K562 (cell line): ENCODE measurements around the gene SMIM10L2A. TPM values are rescaled to one million over a fixed set of nuclear protein-coding genes. Genes with fewer than 3 reads are reported as not detected.

Experiments
- ATAC-seq: fragments of 200-7000 bp; cut with Tn5 transposase; 3 replicates; pipeline ENCODE4 v1.9.1; 2020; ENCODE audit warnings: moderate library complexity
- BruUV-seq: library from RNA; stranded (reverse); fragments of 400-500 nt; replicated peaks from 2 replicates; lab custom pipeline; 2021; lab: Mats Ljungman, UMichigan
- CTCF ChIA-PET: fragments of 300-600 bp; formaldehyde crosslinking; extraction: SDS; loops from one replicate; lab custom pipeline; 2021; ENCODE audit warnings: low intra/inter-chr PET ratio; lab: Yijun Ruan, JAX
- POLR2A ChIA-PET: fragments of 300-600, 350-650 bp; sonication (Branson Sonifier 250); formaldehyde crosslinking; extraction: SDS; loops from one replicate; lab custom pipeline; 2021; ENCODE audit warnings: antibody characterized with exemption, inconsistent platforms; lab: Yijun Ruan, JAX
- DNase-seq, 4 experiments: peaks; one replicate each; pipeline versions ENCODE4 v3.0.0 to v3.0.0-alpha.2; 2011 to 2018; ENCODE audit warnings: low spot score in 3 of 4, mixed read lengths in 3 of 4; ENCODE audit errors: extremely low read depth in 1 of 4
- FAIRE-seq: peaks from 2 replicates; lab custom pipeline; 2011; peaks lifted over from hg19 to GRCh38; lab: Jason Lieb, UNC
- H2AFZ ChIP-seq: 2 replicates; pipeline ENCODE4 v1.6.0; 2011; ENCODE audit warnings: low read depth, low read length, control low read depth, inconsistent platforms
- H3K27ac ChIP-seq: fragments of 200-600 bp; 3 replicates; pipeline ENCODE4 v1.8.0; 2011; ENCODE audit warnings: low read depth, mild to moderate bottlenecking, control low read depth, inconsistent platforms, low read length, moderate library complexity, mixed read lengths; ENCODE audit errors: extremely low read depth
- H3K27me3 ChIP-seq, 2 experiments: fragments of 300-600 bp in 1 of 2; 2 replicates in 1 of 2; 3 replicates in 1 of 2; pipeline versions ENCODE4 v1.6.0 to v1.8.0; 2011; ENCODE audit warnings: inconsistent platforms in 2 of 2, low read length in 2 of 2, mild to moderate bottlenecking in 1 of 2, mixed read lengths in 1 of 2, moderate library complexity in 1 of 2; ENCODE audit not compliant: control insufficient read depth in 2 of 2, insufficient read depth in 2 of 2
- H3K36me3 ChIP-seq: fragments of 300-600 bp; 3 replicates; pipeline ENCODE4 v1.8.0; 2011; ENCODE audit warnings: mild to moderate bottlenecking, low read length, inconsistent platforms; ENCODE audit not compliant: control insufficient read depth, insufficient read depth
- H3K4me1 ChIP-seq, 2 experiments: fragments of 200-600 bp in 1 of 2; replicated peaks in 1 of 2; 2 replicates in 1 of 2; 3 replicates in 1 of 2; pipeline versions ENCODE4 v1.5.1 to v1.8.0; 2011; ENCODE audit warnings: inconsistent platforms in 2 of 2, low read length in 2 of 2, mild to moderate bottlenecking in 1 of 2, mixed read lengths in 1 of 2, moderate library complexity in 1 of 2; ENCODE audit not compliant: control insufficient read depth in 2 of 2, insufficient read depth in 2 of 2
- H3K4me2 ChIP-seq: 2 replicates; pipeline ENCODE4 v1.6.1; 2011; ENCODE audit warnings: low read length, control low read depth, inconsistent platforms, mixed read lengths; ENCODE audit not compliant: insufficient read depth
- H3K4me3 ChIP-seq: fragments of 200-600 bp; sonication (generic), shearing (Covaris generic); 2 replicates; pipeline ENCODE4 v1.5.1; 2016; ENCODE audit warnings: control low read depth, inconsistent platforms
- H3K79me2 ChIP-seq: fragments of 200-600 bp; 3 replicates; pipeline ENCODE4 v1.8.0; 2011; ENCODE audit warnings: low read length, inconsistent platforms; ENCODE audit not compliant: control insufficient read depth, insufficient read depth
- H3K9ac ChIP-seq, 2 experiments: 2 replicates each; pipeline versions ENCODE4 v1.6.0 to v1.6.1; 2011; ENCODE audit warnings: low read depth in 2 of 2, low read length in 2 of 2, control low read depth in 1 of 2, inconsistent platforms in 1 of 2, mild to moderate bottlenecking in 1 of 2, mixed read lengths in 1 of 2; ENCODE audit not compliant: insufficient read depth in 1 of 2
- H3K9me1 ChIP-seq: one replicate; pipeline ENCODE4 v1.6.0; 2011; ENCODE audit warnings: inconsistent platforms, mild to moderate bottlenecking, low read length, moderate library complexity; ENCODE audit not compliant: control insufficient read depth, insufficient read depth
- H3K9me3 ChIP-seq: replicated peaks from 2 replicates; pipeline ENCODE4 v1.5.1; 2011; ENCODE audit warnings: low read depth, low read length, inconsistent platforms; ENCODE audit not compliant: control insufficient read depth, insufficient read depth
- H4K20me1 ChIP-seq: replicated peaks from 2 replicates; pipeline ENCODE4 v1.6.1; 2011; ENCODE audit warnings: low read length, inconsistent platforms, mixed read lengths; ENCODE audit not compliant: control insufficient read depth, insufficient read depth
- ARID2 ChIP-seq: fragments of 450-650 bp; IDR thresholded peaks from 2 replicates; pipeline ENCODE4 v1.6.1; 2017; ENCODE audit warnings: antibody characterized with exemption, mild to moderate bottlenecking
- ATF1 ChIP-seq, 2 experiments: fragments of 450-650 bp in 1 of 2; IDR thresholded peaks; 2 replicates each; pipeline ENCODE4 v1.6.1; 2016; ENCODE audit warnings: missing compliant biosample characterization in 1 of 2, missing genetic modification characterization in 1 of 2
- GTF2B ChIP-seq: IDR thresholded peaks from 2 replicates; pipeline ENCODE4 v1.6.1; 2011; ENCODE audit not compliant: insufficient read length; ENCODE audit errors: extremely low read depth
- HOXB6 ChIP-seq: fragments of 250-450 bp; sonication (Bioruptor Pico); IDR thresholded peaks from 2 replicates; pipeline ENCODE4 v1.5.1; 2022; ENCODE audit warnings: mild to moderate bottlenecking, borderline replicate concordance
- NCOA4 ChIP-seq: fragments of 450-650 bp; IDR thresholded peaks from 2 replicates; pipeline ENCODE4 v1.6.1; 2018; ENCODE audit warnings: mild to moderate bottlenecking; ENCODE audit not compliant: partially characterized antibody
- POU5F1 ChIP-seq: fragments of 150-350 bp; IDR thresholded peaks from 2 replicates; pipeline ENCODE4 v1.6.1; 2014; ENCODE audit warnings: borderline replicate concordance, low read length, low read depth, mild to moderate bottlenecking; ENCODE audit not compliant: partially characterized antibody
- WGBS: fragments of 100-300 bp; shearing (Covaris generic); methylation state at CpG from one replicate; pipeline ENCODE4 v1.1.6; 2016; ENCODE audit warnings: low coverage, mixed read lengths; ENCODE audit not compliant: insufficient coverage; ENCODE audit errors: missing lambda C conversion rate; 5-methylcytosine and 5-hydroxymethylcytosine counted together
- in situ Hi-C: fragments of 300-500 bp; cut with MboI; formaldehyde crosslinking; loops from 4 replicates; pipeline ENCODE4 v1.15.0; 2018; ENCODE audit warnings: inconsistent platforms, mixed read lengths
- intact Hi-C: fragments of 100-400 bp; cut with micrococcal nuclease; formaldehyde crosslinking; loops from 2 replicates; pipeline ENCODE4 v1.14.2; 2022
- polyA plus RNA-seq, 8 experiments: library from polyadenylated mRNA; depleted of rRNA in 4 of 8; stranded (reverse) in 5 of 8; unstranded in 3 of 8; fragments of >200 nt; fragmentation: Nextera tagmentation in 2 of 8; fragmentation: Illumina TruSeq in 1 of 8; extraction: Ambion mirVana in 2 of 8; extraction: Trizol in 1 of 8; gene quantifications; 2 replicates each; pipeline versions ENCODE4 v1.2.1 to v1.2.3, GENCODE V29; 2011 to 2014; ENCODE audit warnings: inconsistent platforms in 1 of 8, missing spikeins in 1 of 8
- total RNA-seq, 7 experiments: library from RNA; depleted of rRNA in 6 of 7; stranded (reverse); fragments of >200 nt in 6 of 7; fragmentation: Illumina TruSeq in 2 of 7; extraction: Trizol in 2 of 7; gene quantifications; 2 replicates each; pipeline versions ENCODE4 v1.2.1 to v1.2.3, GENCODE V29; 2011 to 2021; ENCODE audit warnings: low replicate concordance in 1 of 7
- TF ChIP-seq, protein P1 (sequence below): sonication (generic); formaldehyde crosslinking; IDR thresholded peaks from 2 replicates; pipeline ENCODE4 v1.8.1; 2023; ENCODE audit warnings: mild to moderate bottlenecking, missing genetic modification reagents
- TF ChIP-seq, protein P2 (sequence below): fragments of 450-650 bp; IDR thresholded peaks from 2 replicates; pipeline ENCODE4 v1.6.1; 2016
- TF ChIP-seq, protein P3 (sequence below): fragments of 450-650 bp; formaldehyde crosslinking; IDR thresholded peaks from 2 replicates; pipeline ENCODE4 v1.4.0; 2020; ENCODE audit warnings: mild to moderate bottlenecking, moderate library complexity
- TF ChIP-seq, protein P4 (sequence below): fragments of 250-450 bp; sonication (Bioruptor Pico); IDR thresholded peaks from 2 replicates; pipeline ENCODE4 v1.5.0; 2020; ENCODE audit warnings: mild to moderate bottlenecking
- TF ChIP-seq, protein P5 (sequence below): fragments of 450-650 bp; IDR thresholded peaks from 2 replicates; pipeline ENCODE4 v1.6.1; 2018; ENCODE audit warnings: mild to moderate bottlenecking, low read depth; ENCODE audit not compliant: partially characterized antibody

SMIM10L2A gene
- total and polyA plus RNA-seq, 9 of the 15 experiments (the other 6 are each of a cell fraction or from before 2014, with no cell fraction given), result 0.03 to 0.14 (median 0.09) TPM; not detected in 2

DNA sequence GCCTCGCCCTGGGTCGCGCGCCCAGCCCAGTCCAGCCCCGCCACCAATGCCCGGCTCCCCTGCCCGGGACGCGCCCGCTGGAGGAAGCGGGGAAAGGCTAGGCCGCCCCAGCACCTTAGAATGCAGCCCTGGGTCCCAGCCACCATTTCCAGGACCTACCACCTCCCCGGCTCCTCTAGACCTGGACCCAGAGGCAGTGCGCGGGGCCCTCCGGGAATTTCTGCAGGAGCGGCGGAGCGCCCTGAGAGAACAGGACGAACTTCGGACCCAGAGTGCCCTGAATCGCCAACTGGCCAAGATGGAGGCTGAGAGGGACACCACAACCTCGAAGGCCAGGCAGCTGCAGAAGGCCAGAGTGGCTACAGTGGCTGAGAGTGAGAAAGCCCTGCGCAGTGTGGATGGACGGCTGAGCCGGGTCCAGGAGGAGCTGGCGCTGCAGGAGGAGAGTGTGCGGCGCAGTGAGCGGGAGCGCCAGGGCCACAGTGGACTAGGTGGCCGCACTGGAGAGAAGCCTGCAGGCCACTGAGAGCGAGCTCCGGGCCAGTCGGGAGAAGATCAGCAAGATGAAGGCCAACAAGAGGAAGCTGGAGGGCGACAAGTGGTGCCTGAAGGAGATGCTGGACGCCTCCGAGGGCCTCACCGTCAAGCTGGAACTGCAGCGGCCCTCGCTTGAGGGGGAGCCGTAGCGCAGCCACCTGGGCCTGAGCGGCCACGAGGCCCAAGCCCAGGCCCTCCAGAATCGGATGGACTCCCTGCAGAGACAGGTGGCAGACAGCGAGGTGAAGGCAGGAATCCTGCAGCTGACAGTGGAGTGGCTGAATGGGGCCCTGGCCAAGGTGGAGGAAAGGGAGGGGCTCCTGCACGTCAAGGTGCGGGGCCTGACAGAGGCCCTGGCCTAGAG is 15.5 kb downstream of the SMIM10L2A start:
- 4% methylated on average over 38 of the region's 49 CpGs for WGBS
- no TSS peak for BruUV-seq
- FAIRE-seq (no peak), DNase-seq (no peak), ATAC-seq (no peak)
- no peak overlapping the region for H3K4me3 ChIP-seq
- H3K4me2 ChIP-seq, result no peak overlapping the region
- no peaks in the 10 kb centered on the region for H3K36me3 ChIP-seq
- no peaks in the 10 kb centered on the region for H3K9me1 ChIP-seq
- no peak overlapping the region for H3K27ac ChIP-seq
- CTCF ChIA-PET, result interaction anchor here (0.7 kb wide), 1 partner anchor 358 kb away, joined by 3 read pairs; no protein-coding TSS in a partner anchor
- H3K79me2 ChIP-seq, result no peaks in the 10 kb centered on the region
- intact Hi-C loops, result no loop called here
- H2AFZ ChIP-seq, result no peak overlapping the region
- POLR2A ChIA-PET, result interaction anchor here (1.1 kb wide), 1 partner anchor 28 kb away, joined by 4 read pairs; no protein-coding TSS in a partner anchor
- H4K20me1 ChIP-seq, result no peaks in the 10 kb centered on the region
- H3K4me1 ChIP-seq, result peaks cover 0 to 28% of the 10 kb centered on the region in 2 experiments; a peak in 1 of 5 replicates
- peaks cover 6 to 61% of the 10 kb centered on the region in 2 experiments; a peak in 3 of 5 replicates for H3K27me3 ChIP-seq
- H3K9me3 ChIP-seq, result no peaks in the 10 kb centered on the region
- no peak overlapping the region; a peak in 1 of 4 replicates for H3K9ac ChIP-seq
- in situ Hi-C loops, result no loop called here
- no peak for TF ChIP-seq ATF1 (CRISPR knock-in tag; IDR thresholded peaks at IDR 0.05)
- TF ChIP-seq ATF1 (tag; IDR thresholded peaks at IDR 0.05), result no peak
- TF ChIP-seq, protein P1, sequence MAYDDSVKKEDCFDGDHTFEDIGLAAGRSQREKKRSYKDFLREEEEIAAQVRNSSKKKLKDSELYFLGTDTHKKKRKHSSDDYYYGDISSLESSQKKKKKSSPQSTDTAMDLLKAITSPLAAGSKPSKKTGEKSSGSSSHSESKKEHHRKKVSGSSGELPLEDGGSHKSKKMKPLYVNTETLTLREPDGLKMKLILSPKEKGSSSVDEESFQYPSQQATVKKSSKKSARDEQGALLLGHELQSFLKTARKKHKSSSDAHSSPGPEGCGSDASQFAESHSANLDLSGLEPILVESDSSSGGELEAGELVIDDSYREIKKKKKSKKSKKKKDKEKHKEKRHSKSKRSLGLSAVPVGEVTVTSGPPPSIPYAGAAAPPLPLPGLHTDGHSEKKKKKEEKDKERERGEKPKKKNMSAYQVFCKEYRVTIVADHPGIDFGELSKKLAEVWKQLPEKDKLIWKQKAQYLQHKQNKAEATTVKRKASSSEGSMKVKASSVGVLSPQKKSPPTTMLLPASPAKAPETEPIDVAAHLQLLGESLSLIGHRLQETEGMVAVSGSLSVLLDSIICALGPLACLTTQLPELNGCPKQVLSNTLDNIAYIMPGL (CRISPR knock-in tag), result no peak
- TF ChIP-seq HOXB6 (CRISPR knock-in tag), result no peak
- no peak for TF ChIP-seq GTF2B
- no peak for TF ChIP-seq POU5F1
- TF ChIP-seq, protein P2, sequence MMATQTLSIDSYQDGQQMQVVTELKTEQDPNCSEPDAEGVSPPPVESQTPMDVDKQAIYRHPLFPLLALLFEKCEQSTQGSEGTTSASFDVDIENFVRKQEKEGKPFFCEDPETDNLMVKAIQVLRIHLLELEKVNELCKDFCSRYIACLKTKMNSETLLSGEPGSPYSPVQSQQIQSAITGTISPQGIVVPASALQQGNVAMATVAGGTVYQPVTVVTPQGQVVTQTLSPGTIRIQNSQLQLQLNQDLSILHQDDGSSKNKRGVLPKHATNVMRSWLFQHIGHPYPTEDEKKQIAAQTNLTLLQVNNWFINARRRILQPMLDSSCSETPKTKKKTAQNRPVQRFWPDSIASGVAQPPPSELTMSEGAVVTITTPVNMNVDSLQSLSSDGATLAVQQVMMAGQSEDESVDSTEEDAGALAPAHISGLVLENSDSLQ, result no peak
- TF ChIP-seq, protein P3, sequence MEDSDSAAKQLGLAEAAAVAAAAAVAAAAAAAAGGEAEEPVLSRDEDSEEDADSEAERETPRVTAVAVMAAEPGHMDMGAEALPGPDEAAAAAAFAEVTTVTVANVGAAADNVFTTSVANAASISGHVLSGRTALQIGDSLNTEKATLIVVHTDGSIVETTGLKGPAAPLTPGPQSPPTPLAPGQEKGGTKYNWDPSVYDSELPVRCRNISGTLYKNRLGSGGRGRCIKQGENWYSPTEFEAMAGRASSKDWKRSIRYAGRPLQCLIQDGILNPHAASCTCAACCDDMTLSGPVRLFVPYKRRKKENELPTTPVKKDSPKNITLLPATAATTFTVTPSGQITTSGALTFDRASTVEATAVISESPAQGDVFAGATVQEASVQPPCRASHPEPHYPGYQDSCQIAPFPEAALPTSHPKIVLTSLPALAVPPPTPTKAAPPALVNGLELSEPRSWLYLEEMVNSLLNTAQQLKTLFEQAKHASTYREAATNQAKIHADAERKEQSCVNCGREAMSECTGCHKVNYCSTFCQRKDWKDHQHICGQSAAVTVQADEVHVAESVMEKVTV, result no peak
- TF ChIP-seq, protein P4, sequence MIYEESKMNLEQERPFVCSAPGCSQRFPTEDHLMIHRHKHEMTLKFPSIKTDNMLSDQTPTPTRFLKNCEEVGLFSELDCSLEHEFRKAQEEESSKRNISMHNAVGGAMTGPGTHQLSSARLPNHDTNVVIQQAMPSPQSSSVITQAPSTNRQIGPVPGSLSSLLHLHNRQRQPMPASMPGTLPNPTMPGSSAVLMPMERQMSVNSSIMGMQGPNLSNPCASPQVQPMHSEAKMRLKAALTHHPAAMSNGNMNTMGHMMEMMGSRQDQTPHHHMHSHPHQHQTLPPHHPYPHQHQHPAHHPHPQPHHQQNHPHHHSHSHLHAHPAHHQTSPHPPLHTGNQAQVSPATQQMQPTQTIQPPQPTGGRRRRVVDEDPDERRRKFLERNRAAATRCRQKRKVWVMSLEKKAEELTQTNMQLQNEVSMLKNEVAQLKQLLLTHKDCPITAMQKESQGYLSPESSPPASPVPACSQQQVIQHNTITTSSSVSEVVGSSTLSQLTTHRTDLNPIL (CRISPR knock-in tag), result no peak
- TF ChIP-seq, protein P5, sequence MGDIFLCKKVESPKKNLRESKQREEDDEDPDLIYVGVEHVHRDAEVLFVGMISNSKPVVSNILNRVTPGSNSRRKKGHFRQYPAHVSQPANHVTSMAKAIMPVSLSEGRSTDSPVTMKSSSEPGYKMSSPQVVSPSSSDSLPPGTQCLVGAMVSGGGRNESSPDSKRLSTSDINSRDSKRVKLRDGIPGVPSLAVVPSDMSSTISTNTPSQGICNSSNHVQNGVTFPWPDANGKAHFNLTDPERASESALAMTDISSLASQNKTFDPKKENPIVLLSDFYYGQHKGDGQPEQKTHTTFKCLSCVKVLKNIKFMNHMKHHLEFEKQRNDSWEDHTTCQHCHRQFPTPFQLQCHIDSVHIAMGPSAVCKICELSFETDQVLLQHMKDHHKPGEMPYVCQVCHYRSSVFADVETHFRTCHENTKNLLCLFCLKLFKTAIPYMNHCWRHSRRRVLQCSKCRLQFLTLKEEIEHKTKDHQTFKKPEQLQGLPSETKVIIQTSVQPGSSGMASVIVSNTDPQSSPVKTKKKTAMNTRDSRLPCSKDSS, result no peak
- TF ChIP-seq ARID2, result no peak
- TF ChIP-seq NCOA4, result no peak
